IPS-18a (cell line): Measurements from ENCODE around the gene ILF3.
A peak's percentile ranks its signal among the peaks of the same experiment; 100 is the strongest.

ENCODE experiments used
- H3K27ac ChIP-seq: one replicate; pipeline ENCODE4 v1.5.1; 2013; ENCODE audit warnings: low read length
- H3K27me3 ChIP-seq: one replicate; pipeline ENCODE4 v1.6.1; 2013; ENCODE audit warnings: mild to moderate bottlenecking, low read length; ENCODE audit not compliant: control insufficient read depth, insufficient read depth
- H3K36me3 ChIP-seq: one replicate; pipeline ENCODE4 v1.6.1; 2013; ENCODE audit warnings: low read depth, low read length; ENCODE audit not compliant: control insufficient read depth
- H3K4me1 ChIP-seq: one replicate; pipeline ENCODE4 v1.6.1; 2013; ENCODE audit warnings: low read depth, low read length; ENCODE audit not compliant: control insufficient read depth
- H3K4me3 ChIP-seq: one replicate; pipeline ENCODE4 v1.5.1; 2013; ENCODE audit warnings: low read length
- H3K9ac ChIP-seq: one replicate; pipeline ENCODE4 v1.6.1; 2013; ENCODE audit warnings: mild to moderate bottlenecking, low read length, moderate library complexity
- H3K9me3 ChIP-seq: one replicate; pipeline ENCODE4 v1.6.1; 2013; ENCODE audit warnings: low read depth, low read length; ENCODE audit not compliant: control insufficient read depth

ILF3 gene

GRCh38 chr19:10688545-10689280 lies 34.6 kb downstream of the ILF3 start:
- Histone ChIP-seq H3K9ac (no peak overlapping the region), H3K9me3 (no peaks in the 10 kb centered on the region), H3K27me3 (no peaks in the 10 kb centered on the region), H3K36me3 (peaks cover 88% of the 10 kb centered on the region), H3K4me3 (no peak overlapping the region), H3K4me1 (no peaks in the 10 kb centered on the region), H3K27ac (no peak overlapping the region)

- Histone ChIP-seq H3K4me1 (no peaks in the 10 kb centered on the region), H3K9me3 (no peaks in the 10 kb centered on the region), H3K27me3 (no peaks in the 10 kb centered on the region), H3K4me3 (no peak overlapping the region), H3K9ac (no peak overlapping the region), H3K27ac (no peak overlapping the region), H3K36me3 (peaks cover 72% of the 10 kb centered on the region)
These were observed 36.2 kb downstream of the ILF3 start for GRCh38 chr19:10690341-10690781.

- H3K27ac ChIP-seq, result no peak overlapping the region
- H3K27me3 ChIP-seq, result no peaks in the 10 kb centered on the region
- no peak overlapping the region for H3K4me3 ChIP-seq
- no peaks in the 10 kb centered on the region for H3K9me3 ChIP-seq
- no peak overlapping the region for H3K9ac ChIP-seq
- peaks cover 62% of the 10 kb centered on the region for H3K36me3 ChIP-seq
- H3K4me1 ChIP-seq, result no peaks in the 10 kb centered on the region
These were observed 37.2 kb downstream of the ILF3 start for GRCh38 chr19:10691178-10691881.

- Histone ChIP-seq H3K9me3 (no peaks in the 10 kb centered on the region), H3K4me1 (no peaks in the 10 kb centered on the region), H3K4me3 (no peak overlapping the region), H3K36me3 (peaks cover 57% of the 10 kb centered on the region), H3K27ac (no peak overlapping the region), H3K27me3 (no peaks in the 10 kb centered on the region), H3K9ac (no peak overlapping the region)
These were observed 37.7 kb downstream of the ILF3 start for GRCh38 chr19:10691883-10692282.

GRCh38 chr19:10692673-10693264 lies 38.6 kb downstream of the ILF3 start:
- H3K27ac ChIP-seq, result no peak overlapping the region
- peaks cover 49% of the 10 kb centered on the region for H3K36me3 ChIP-seq
- no peak overlapping the region for H3K9ac ChIP-seq
- no peaks in the 10 kb centered on the region for H3K4me1 ChIP-seq
- no peaks in the 10 kb centered on the region for H3K9me3 ChIP-seq
- no peak overlapping the region for H3K4me3 ChIP-seq
- H3K27me3 ChIP-seq, result no peaks in the 10 kb centered on the region

- Histone ChIP-seq H3K4me3 (peak overlapping the region; percentile 31), H3K27me3 (no peaks in the 10 kb centered on the region), H3K27ac (peak overlapping the region; percentile 26), H3K9me3 (no peaks in the 10 kb centered on the region), H3K36me3 (peaks cover 29% of the 10 kb centered on the region), H3K9ac (no peak overlapping the region), H3K4me1 (no peaks in the 10 kb centered on the region)
These were observed 40.7 kb downstream of the ILF3 start for GRCh38 chr19:10694706-10695307.

GRCh38 chr19:10695401-10696398 lies 41.6 kb downstream of the ILF3 start:
- Histone ChIP-seq H3K27ac (peak overlapping the region; percentile 26), H3K27me3 (no peaks in the 10 kb centered on the region), H3K4me3 (peak overlapping the region; percentile 31), H3K9ac (no peak overlapping the region), H3K9me3 (no peaks in the 10 kb centered on the region), H3K4me1 (no peaks in the 10 kb centered on the region), H3K36me3 (peaks cover 20% of the 10 kb centered on the region)

- Histone ChIP-seq H3K9me3 (no peaks in the 10 kb centered on the region), H3K4me1 (no peaks in the 10 kb centered on the region), H3K36me3 (no peaks in the 10 kb centered on the region), H3K9ac (no peak overlapping the region), H3K27ac (no peak overlapping the region), H3K4me3 (no peak overlapping the region), H3K27me3 (no peaks in the 10 kb centered on the region)
These were observed 45.6 kb downstream of the ILF3 start for GRCh38 chr19:10699650-10700335.

GRCh38 chr19:10701955-10702525 lies 47.9 kb downstream of the ILF3 start:
- Histone ChIP-seq H3K27me3 (no peaks in the 10 kb centered on the region), H3K9me3 (no peaks in the 10 kb centered on the region), H3K36me3 (no peaks in the 10 kb centered on the region), H3K4me1 (no peaks in the 10 kb centered on the region), H3K27ac (peak overlapping the region; percentile 18), H3K4me3 (peak overlapping the region; percentile 90), H3K9ac (peak overlapping the region; percentile 83)

- H3K36me3 ChIP-seq, result peaks cover 5% of the 10 kb centered on the region
- H3K27ac ChIP-seq, result no peak overlapping the region
- no peaks in the 10 kb centered on the region for H3K27me3 ChIP-seq
- no peak overlapping the region for H3K9ac ChIP-seq
- H3K4me1 ChIP-seq, result no peaks in the 10 kb centered on the region
- H3K4me3 ChIP-seq, result no peak overlapping the region
- no peaks in the 10 kb centered on the region for H3K9me3 ChIP-seq
These were observed 52.8 kb downstream of the ILF3 start for GRCh38 chr19:10706990-10707389.
